Caco-2 (cell line): Measurements from ENCODE around the gene KLHDC7B. TPM values are rescaled to one million over a fixed set of nuclear protein-coding genes. Genes with fewer than 3 reads are reported as not detected.

ENCODE experiments used
- BruUV-seq: library from RNA; stranded (reverse); fragments of 400-500 nt; replicated peaks from 2 replicates; lab custom pipeline; 2021; lab: Mats Ljungman, UMichigan
- CTCF ChIA-PET: fragments of 300-600 bp; sonication (Branson Sonifier 250); formaldehyde crosslinking; loops from one replicate; lab custom pipeline; 2022; ENCODE audit warnings: antibody characterized with exemption; lab: Charles Lee
- POLR2A ChIA-PET: fragments of 300-600 bp; sonication (Branson Sonifier 250); formaldehyde crosslinking; loops from one replicate; lab custom pipeline; 2022; ENCODE audit warnings: antibody characterized with exemption; lab: Charles Lee
- DNase-seq, 2 experiments: peaks; one replicate each; pipeline versions ENCODE4 v3.0.0 to v3.0.0-alpha.2; 2020 to 2022
- H3K27me3 ChIP-seq: replicated peaks from 2 replicates; pipeline ENCODE4 v1.6.0; 2011; ENCODE audit warnings: low read length; ENCODE audit not compliant: control insufficient read depth, insufficient read depth
- H3K36me3 ChIP-seq: 2 replicates; pipeline ENCODE4 v1.5.1; 2011; ENCODE audit warnings: low read length; ENCODE audit not compliant: control insufficient read depth, insufficient read depth
- H3K4me1 ChIP-seq: fragments of 250-450 bp; sonication (Bioruptor Pico); 2 replicates; pipeline ENCODE4 v1.5.1; 2020; ENCODE audit warnings: mild to moderate bottlenecking
- H3K4me3 ChIP-seq: 2 replicates; pipeline ENCODE4 v1.5.1; 2011; ENCODE audit warnings: low read depth, mild to moderate bottlenecking, control low read depth, low read length
- H3K9me3 ChIP-seq: fragments of 250-450 bp; sonication (Bioruptor Pico); 2 replicates; pipeline ENCODE4 v1.5.1; 2020; ENCODE audit warnings: mild to moderate bottlenecking, moderate library complexity
- H3K27ac Mint-ChIP-seq: one replicate; pipeline ENCODE4 v1.8.0; 2022; ENCODE audit warnings: mixed read lengths; ENCODE audit not compliant: unreplicated experiment
- H3K27me3 Mint-ChIP-seq: one replicate; pipeline ENCODE4 v1.8.0; 2022; ENCODE audit warnings: mixed read lengths; ENCODE audit not compliant: insufficient read depth, unreplicated experiment
- H3K36me3 Mint-ChIP-seq: one replicate; pipeline ENCODE4 v1.8.0; 2022; ENCODE audit warnings: mild to moderate bottlenecking, mixed read lengths; ENCODE audit not compliant: insufficient read depth, unreplicated experiment
- H3K4me1 Mint-ChIP-seq: one replicate; pipeline ENCODE4 v1.8.0; 2022; ENCODE audit warnings: low read depth, mixed read lengths; ENCODE audit not compliant: unreplicated experiment
- H3K4me3 Mint-ChIP-seq: one replicate; pipeline ENCODE4 v1.8.0; 2022; ENCODE audit warnings: mild to moderate bottlenecking, moderate library complexity, mixed read lengths; ENCODE audit not compliant: unreplicated experiment
- H3K9me3 Mint-ChIP-seq: one replicate; pipeline ENCODE4 v1.8.0; 2022; ENCODE audit warnings: mixed read lengths; ENCODE audit not compliant: unreplicated experiment
- intact Hi-C: fragments of 100-400 bp; cut with micrococcal nuclease; formaldehyde crosslinking; loops from one replicate; pipeline ENCODE4 v1.10.0; 2022; ENCODE audit not compliant: unreplicated experiment
- total RNA-seq: library from RNA; stranded (reverse); gene quantifications from 2 replicates; pipeline ENCODE4 v1.2.3, GENCODE V29; 2022
- TF ChIP-seq, protein P1 (sequence below), 2 experiments: fragments of 200-600 bp in 1 of 2; IDR thresholded peaks; 1 replicate in 1 of 2; 2 replicates in 1 of 2; pipeline versions ENCODE4 v1.5.1 to v1.8.0; 2011 to 2022; ENCODE audit warnings: antibody characterized with exemption in 1 of 2, control low read depth in 1 of 2, inconsistent platforms in 1 of 2, low read depth in 1 of 2, low read length in 1 of 2, mild to moderate bottlenecking in 1 of 2, moderate library complexity in 1 of 2; ENCODE audit not compliant: insufficient read depth in 1 of 2, severe bottlenecking in 1 of 2, unreplicated experiment in 1 of 2

Gene KLHDC7B
- total RNA-seq, 1 experiment from 2014 or later, result 2.0 TPM

DNA sequence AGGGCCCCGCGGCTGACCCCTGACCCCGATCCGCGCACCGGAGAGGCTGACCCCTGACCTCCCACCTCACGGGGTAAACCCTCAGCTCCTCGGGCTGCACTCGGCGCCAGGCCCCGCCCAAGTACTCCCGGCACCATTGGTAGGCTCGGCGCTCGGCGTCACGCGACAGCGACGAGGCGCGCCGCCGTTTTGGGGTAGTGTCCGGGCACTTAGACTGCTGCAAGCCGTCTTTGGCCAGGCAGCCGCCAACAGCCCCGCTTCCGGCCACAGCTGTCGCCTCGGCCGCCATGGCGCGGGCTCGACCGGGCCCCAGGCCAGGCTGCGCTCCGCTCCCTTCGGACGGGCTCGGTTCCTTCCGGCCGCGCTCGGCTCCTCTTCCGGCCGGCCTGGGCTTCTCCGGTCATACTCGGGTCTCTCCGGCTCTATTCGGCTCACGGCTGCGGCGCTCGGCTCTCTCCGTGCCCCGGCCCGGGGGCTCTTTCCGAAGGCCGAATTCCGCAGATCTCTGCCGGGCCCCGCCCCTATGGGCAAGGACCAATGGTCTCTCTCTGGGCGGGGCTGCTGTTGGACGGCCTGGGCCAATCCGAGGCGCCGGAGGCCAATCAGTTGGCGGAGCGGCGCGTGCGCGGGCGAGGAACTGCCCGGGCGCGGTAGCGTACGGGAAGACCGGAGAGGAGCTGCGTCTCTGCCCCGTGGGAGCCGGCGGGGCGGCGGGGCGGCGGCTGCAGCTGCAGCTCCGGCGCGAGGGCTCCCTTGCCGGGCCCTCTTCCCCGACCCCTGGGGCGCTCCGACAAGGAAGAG lies 37.0 kb downstream of the KLHDC7B start, which contains the start of gene CHKB:
TSS of gene CHKB (minus strand) at position 357 of the 801 bp plus-strand sequence. CDS start at position 289, 68 bp downstream.
- H3K27me3 Mint-ChIP-seq, result no peaks in the 10 kb centered on the region
- Histone ChIP-seq H3K9me3 (no peaks in the 10 kb centered on the region), H3K4me3 (peak within 1 kb of the TSS; percentile 69), H3K27me3 (no peaks in the 10 kb centered on the region), H3K36me3 (peaks cover 1% of the 10 kb centered on the region; the same call in 1 of the 2 replicates), H3K4me1 (peaks cover 23% of the 10 kb centered on the region)
- no TSS peak for BruUV-seq
- CTCF ChIA-PET, result interaction anchor here (0.7 to 2.2 kb wide), 7 partner anchors 19 to 57 kb away, joined by 3 to 9 read pairs (median 8); partner anchors contain the start of genes ARSA, SCO2 and SYCE3
- TF ChIP-seq, protein P1, sequence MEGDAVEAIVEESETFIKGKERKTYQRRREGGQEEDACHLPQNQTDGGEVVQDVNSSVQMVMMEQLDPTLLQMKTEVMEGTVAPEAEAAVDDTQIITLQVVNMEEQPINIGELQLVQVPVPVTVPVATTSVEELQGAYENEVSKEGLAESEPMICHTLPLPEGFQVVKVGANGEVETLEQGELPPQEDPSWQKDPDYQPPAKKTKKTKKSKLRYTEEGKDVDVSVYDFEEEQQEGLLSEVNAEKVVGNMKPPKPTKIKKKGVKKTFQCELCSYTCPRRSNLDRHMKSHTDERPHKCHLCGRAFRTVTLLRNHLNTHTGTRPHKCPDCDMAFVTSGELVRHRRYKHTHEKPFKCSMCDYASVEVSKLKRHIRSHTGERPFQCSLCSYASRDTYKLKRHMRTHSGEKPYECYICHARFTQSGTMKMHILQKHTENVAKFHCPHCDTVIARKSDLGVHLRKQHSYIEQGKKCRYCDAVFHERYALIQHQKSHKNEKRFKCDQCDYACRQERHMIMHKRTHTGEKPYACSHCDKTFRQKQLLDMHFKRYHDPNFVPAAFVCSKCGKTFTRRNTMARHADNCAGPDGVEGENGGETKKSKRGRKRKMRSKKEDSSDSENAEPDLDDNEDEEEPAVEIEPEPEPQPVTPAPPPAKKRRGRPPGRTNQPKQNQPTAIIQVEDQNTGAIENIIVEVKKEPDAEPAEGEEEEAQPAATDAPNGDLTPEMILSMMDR (IDR thresholded peaks at IDR 0.05; ENCODE audit: insufficient read depth in 1 of 2, low read depth in 1 of 2, low read length in 1 of 2, severe bottlenecking in 1 of 2, unreplicated experiment in 1 of 2), result no peak
- H3K9me3 Mint-ChIP-seq, result no peaks in the 10 kb centered on the region
- no peaks in the 10 kb centered on the region for H3K4me1 Mint-ChIP-seq
- peaks cover 4% of the 10 kb centered on the region for H3K36me3 Mint-ChIP-seq
- peak; percentile 97 to 99 for DNase-seq
- peak within 1 kb of the TSS; percentile 97 for H3K27ac Mint-ChIP-seq
- H3K4me3 Mint-ChIP-seq, result peak within 1 kb of the TSS; percentile 78
- intact Hi-C loops, result loop anchor here (1.0 to 5.0 kb wide), 2 partner anchors 19 to 55 kb away; partner anchors contain the start of gene SCO2
- POLR2A ChIA-PET, result interaction anchor here (0.7 to 1.4 kb wide), 6 partner anchors 14 to 75 kb away, joined by 3 to 5 read pairs (median 4); partner anchors contain the start of genes ARSA, LMF2 and NCAPH2

DNA sequence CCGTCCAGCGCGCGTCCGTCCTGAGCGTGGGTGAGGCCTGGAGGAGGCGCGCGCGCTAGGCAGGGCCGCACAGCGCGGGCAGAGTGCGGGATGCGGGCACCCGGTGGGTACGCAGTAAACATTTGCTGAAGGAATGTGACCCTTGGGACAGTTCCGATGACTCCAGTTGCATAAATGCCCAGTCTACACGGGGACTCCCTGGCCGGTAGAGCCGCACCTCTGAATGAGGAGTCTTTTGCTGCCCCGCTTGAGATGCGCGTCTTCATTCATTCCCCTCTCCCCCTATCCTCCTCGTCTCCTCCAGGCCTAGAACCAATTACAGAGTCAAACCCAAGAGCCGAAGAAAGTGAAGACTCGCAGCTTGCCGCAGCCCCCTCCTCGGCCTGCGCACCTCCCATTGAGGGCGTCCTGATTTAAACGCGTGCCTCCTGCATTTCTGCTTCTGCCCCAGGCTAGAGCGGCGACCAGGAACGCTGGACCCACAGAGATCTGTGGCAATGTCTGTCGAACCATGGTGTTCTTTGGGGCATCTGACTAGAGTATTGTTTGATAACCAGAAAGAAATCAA lies 37.7 kb downstream of the KLHDC7B start:
- Mint-ChIP-seq H3K36me3 (peaks cover 4% of the 10 kb centered on the region), H3K27ac (peak overlapping the region; percentile 97), H3K4me3 (peak overlapping the region; percentile 78), H3K27me3 (no peaks in the 10 kb centered on the region), H3K4me1 (no peaks in the 10 kb centered on the region), H3K9me3 (no peaks in the 10 kb centered on the region)
- Histone ChIP-seq H3K4me3 (peak overlapping the region; percentile 69), H3K9me3 (no peaks in the 10 kb centered on the region), H3K27me3 (no peaks in the 10 kb centered on the region), H3K4me1 (peaks cover 23% of the 10 kb centered on the region), H3K36me3 (peaks cover 1% of the 10 kb centered on the region; the same call in 1 of the 2 replicates)
- TSS peak; percentile 63 for BruUV-seq
- intact Hi-C loops, result loop anchor here (5.0 kb wide), 1 partner anchor 56 kb away; the partner anchor contains the start of gene SCO2
- peak in 1 of 2 experiments; percentile 30 for DNase-seq
- ChIA-PET POLR2A (interaction anchor here (0.7 to 1.4 kb wide), 4 partner anchors 15 to 76 kb away, joined by 3 to 5 read pairs (median 4); partner anchors contain the start of genes LMF2 and NCAPH2), CTCF (interaction anchor here (0.7 to 1.6 kb wide), 5 partner anchors 20 to 58 kb away, joined by 3 to 9 read pairs (median 8); partner anchors contain the start of genes ARSA, SCO2 and SYCE3)
- TF ChIP-seq, protein P1 (IDR thresholded peaks at IDR 0.05; ENCODE audit: insufficient read depth in 1 of 2, low read depth in 1 of 2, low read length in 1 of 2, severe bottlenecking in 1 of 2, unreplicated experiment in 1 of 2), result no peak
